ENCODE results near the gene DHX8. TPM values are rescaled to one million over a fixed set of nuclear protein-coding genes. Genes with fewer than 3 reads are reported as not detected.

DHX8 gene
- total and polyA plus RNA-seq, 2 donors, result 30.6 to 37.4 TPM

GRCh38 chr17:43550754-43551153 lies 67.0 kb downstream of the DHX8 start:
- 89% methylated on average over 4 of the region's 4 CpGs for WGBS
- Histone ChIP-seq H3K27ac (ENCODE audit: low read depth) (no peak overlapping the region), H3K4me3 (ENCODE audit: low read depth, low read length) (no peak overlapping the region), H3K4me1 (ENCODE audit: insufficient read depth) (peaks cover 4% of the 10 kb centered on the region), H3K36me3 (ENCODE audit: insufficient read depth) (no peaks in the 10 kb centered on the region)
- DNase-seq (ENCODE audit: extremely low spot score), result no peak

- WGBS, result 46% methylated on average over 8 of the region's 8 CpGs
- DNase-seq (ENCODE audit: extremely low spot score), result no peak
- Histone ChIP-seq H3K4me3 (ENCODE audit: low read depth, low read length) (no peak overlapping the region), H3K27ac (ENCODE audit: low read depth) (no peak overlapping the region), H3K4me1 (ENCODE audit: insufficient read depth) (no peaks in the 10 kb centered on the region), H3K36me3 (ENCODE audit: insufficient read depth) (no peaks in the 10 kb centered on the region)
Measured at GRCh38 chr17:43552229-43552837, 68.6 kb downstream of the DHX8 start.

GRCh38 chr17:43553573-43553972 lies 69.8 kb downstream of the DHX8 start:
- no peak for DNase-seq (ENCODE audit: extremely low spot score)
- no peak overlapping the region for H3K4me3 ChIP-seq (ENCODE audit: low read depth, low read length)
- WGBS, result 37% methylated on average over 2 of the region's 2 CpGs
- H3K27ac ChIP-seq (ENCODE audit: low read depth), result no peak overlapping the region
- no peaks in the 10 kb centered on the region for H3K36me3 ChIP-seq (ENCODE audit: insufficient read depth)
- no peaks in the 10 kb centered on the region for H3K4me1 ChIP-seq (ENCODE audit: insufficient read depth)

DNA sequence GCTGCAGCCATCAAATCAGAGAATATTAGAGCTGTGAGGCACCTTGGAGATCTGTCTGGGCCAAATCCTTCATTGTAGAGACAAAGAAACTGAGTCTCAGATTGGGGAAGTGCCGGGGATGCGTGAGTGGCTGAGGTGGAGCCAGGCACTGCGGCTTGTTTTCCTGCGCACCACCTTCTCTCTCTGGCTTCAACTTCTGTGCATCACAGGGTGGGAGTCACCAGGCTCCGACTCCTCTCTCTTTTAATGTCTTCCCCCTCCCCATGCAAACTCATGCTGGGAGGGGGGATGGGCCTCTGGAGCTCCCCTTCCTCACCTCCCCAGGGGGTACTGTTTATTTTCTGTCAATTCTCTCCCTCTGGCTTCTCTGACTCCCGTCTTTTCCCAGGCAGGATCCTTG lies 71.1 kb downstream of the DHX8 start:
- WGBS, result 69% methylated on average over 6 of the region's 6 CpGs
- DNase-seq (ENCODE audit: extremely low spot score), result no peak
- no peak overlapping the region for H3K4me3 ChIP-seq (ENCODE audit: low read depth, low read length)
- H3K27ac ChIP-seq (ENCODE audit: low read depth), result no peak overlapping the region
- no peaks in the 10 kb centered on the region for H3K4me1 ChIP-seq (ENCODE audit: insufficient read depth)
- no peaks in the 10 kb centered on the region for H3K36me3 ChIP-seq (ENCODE audit: insufficient read depth)

DNA sequence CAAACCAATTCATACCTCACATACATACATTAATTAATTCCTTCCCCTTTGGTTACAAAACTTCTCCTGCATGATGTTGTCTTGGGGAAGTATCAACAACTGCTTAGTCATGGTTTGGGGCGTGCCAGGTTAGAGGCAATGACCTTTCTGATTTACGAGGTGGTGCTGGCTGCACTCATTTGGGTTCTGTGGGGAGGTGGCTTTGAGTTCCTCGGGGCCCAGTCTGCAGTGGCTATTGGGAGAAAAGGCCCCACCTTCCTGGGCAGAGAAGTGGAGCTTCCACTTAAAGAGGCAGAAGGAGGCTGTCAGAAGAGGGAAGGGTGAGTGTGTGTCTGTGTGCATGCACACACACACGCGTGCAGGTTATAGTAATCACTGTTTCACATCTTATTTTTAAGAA lies 72.5 kb downstream of the DHX8 start:
- 44% methylated on average over 5 of the region's 5 CpGs for WGBS
- no peaks in the 10 kb centered on the region for H3K36me3 ChIP-seq (ENCODE audit: insufficient read depth)

GRCh38 chr17:43558805-43559160 lies 75.0 kb downstream of the DHX8 start:
- Histone ChIP-seq H3K4me1 (ENCODE audit: insufficient read depth) (no peaks in the 10 kb centered on the region), H3K4me3 (ENCODE audit: low read depth, low read length) (no peak overlapping the region), H3K27ac (ENCODE audit: low read depth) (no peak overlapping the region), H3K36me3 (ENCODE audit: insufficient read depth) (no peaks in the 10 kb centered on the region)
- DNase-seq (ENCODE audit: extremely low spot score), result no peak
- 92% methylated on average over 5 of the region's 5 CpGs for WGBS

More for the DNA sequence above, 72.5 kb downstream of the DHX8 start:
- H3K27ac ChIP-seq (ENCODE audit: low read depth), result no peak overlapping the region
- H3K4me3 ChIP-seq (ENCODE audit: low read depth, low read length), result no peak overlapping the region
- H3K4me1 ChIP-seq (ENCODE audit: insufficient read depth), result no peaks in the 10 kb centered on the region
- no peak for DNase-seq (ENCODE audit: extremely low spot score)

DNA sequence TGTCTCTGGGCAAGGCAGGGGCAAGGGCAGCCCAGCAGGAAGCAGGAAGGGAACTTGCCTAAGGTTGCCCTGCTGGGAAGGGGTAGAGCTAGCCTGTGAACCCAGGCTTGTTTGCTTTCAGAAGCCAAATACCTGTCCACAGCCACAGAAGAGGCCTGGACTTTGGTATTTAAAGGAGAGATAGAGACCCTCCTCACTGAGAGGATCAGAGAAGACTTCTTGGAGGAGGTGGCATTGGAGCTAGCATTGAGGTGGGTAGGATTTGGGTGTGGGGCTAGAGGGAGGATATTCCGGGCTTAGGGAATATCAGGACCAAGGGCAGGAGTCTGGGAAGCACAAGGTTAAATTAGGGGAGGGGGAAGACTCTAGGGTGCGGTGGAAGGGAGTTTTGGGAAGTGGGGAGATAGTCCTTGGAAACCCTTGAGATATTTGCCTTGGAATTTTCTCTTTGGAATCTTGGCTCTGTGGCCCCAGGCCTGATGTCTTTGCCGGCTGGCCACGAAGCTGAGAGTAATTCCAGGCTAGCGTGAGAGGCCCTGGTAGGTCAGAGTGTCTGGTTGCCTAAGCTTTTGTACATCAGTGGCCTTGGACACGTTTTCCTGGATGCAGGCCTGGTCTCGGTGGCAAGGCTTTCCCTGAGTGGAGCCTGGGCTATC lies 75.5 kb downstream of the DHX8 start:
- no peak overlapping the region for H3K4me3 ChIP-seq (ENCODE audit: low read depth, low read length)

DNA sequence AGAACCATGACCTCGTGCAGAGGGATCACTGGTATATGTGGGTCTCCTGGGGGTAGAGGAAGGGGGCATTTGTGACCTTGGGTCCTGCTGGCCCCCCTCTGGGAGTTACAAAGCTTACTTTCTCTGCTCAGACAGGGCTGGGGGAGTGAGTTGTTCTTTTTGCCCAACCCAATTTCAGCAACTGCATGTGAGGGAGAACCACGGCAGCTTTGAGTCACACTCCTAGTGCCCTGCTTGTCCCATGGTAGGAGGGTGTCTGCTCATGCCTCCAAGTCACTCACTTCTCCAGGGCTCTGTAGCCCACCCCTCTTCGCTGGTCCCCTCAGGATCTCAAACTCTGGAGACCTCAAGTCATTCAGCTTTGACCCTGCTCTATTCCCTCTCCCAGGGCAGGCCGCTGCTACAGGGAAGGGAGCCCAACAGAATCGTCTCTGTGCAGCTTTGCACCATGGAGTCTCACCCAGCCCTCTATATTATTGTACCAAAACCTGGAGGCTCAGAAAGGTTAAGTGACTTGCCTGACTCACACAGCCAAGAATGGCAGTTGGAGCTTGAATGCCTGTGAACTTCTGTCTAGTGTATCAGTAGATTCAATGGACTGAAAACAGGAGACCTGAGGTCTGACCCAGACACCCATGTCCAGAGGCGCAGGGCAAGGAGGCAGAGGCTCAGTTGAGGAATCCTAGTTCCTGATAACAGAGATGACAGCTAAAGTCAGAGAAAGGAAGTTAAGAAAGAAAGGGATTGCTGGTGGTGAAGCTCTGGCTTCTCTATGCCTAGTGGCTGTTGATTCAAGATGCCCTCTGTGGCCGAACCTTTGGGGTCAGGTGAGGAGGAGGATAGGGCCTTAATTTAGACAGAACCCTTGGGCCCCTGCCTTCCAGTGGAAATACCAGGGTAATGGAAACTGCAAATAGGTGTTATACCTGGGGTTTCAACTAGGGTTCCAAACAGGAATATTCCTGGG lies 77.0 kb downstream of the DHX8 start:
- no peaks in the 10 kb centered on the region for H3K36me3 ChIP-seq (ENCODE audit: insufficient read depth)
- 90% methylated on average over 7 of the region's 7 CpGs for WGBS

More for the DNA sequence above, 75.5 kb downstream of the DHX8 start:
- no peaks in the 10 kb centered on the region for H3K36me3 ChIP-seq (ENCODE audit: insufficient read depth)
- H3K4me1 ChIP-seq (ENCODE audit: insufficient read depth), result no peaks in the 10 kb centered on the region
- no peak for DNase-seq (ENCODE audit: extremely low spot score)
- no peak overlapping the region for H3K27ac ChIP-seq (ENCODE audit: low read depth)
- WGBS, result 82% methylated on average over 7 of the region's 7 CpGs

DNA sequence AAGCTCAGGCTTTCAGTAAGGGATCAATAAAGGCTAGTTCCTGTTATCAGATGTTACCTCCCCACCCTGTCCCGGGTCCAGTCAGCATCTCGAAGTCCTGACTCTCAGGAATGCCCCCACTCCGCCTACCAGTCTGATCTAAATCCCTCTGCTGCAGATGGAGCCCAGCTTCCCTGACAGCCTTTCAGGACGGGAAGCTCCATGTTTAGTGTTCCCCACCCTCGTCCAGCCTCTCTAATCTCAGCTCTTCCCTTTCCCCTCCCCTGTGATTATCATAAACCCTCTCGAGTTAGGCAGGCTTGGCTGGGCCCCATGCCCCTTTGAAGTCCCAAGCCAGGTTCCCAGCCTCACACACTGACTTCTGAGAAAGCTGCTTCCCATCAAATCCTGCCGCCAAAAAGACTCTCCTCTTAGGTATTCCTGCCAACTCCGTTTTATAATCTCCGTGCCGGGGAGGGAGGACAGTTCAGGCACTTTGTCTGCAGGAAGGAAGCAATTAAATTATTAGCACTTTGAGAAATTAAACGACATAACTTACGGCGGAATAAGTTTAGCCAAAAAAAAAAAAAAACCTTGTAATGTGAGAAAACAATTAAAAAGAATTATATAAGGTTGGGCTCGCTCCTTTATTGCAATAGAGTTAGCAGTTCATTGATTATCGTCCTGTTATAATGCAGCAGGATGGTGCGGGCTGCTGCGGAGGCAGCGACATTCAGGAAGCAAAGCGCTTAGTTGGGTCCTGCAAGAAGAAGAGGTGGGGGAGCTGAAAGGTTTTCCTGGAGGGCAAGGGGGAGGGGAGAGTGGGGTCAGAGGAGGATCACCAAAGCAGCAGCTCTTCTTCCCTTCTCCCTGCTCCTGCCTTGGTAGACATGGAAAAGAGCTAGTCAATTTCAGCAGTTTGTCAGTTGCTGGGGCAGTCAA lies 79.2 kb downstream of the DHX8 start:
- no peaks in the 10 kb centered on the region for H3K4me1 ChIP-seq (ENCODE audit: insufficient read depth)
- no peak for DNase-seq (ENCODE audit: extremely low spot score)
- no peak overlapping the region for H3K27ac ChIP-seq (ENCODE audit: low read depth)
- no peaks in the 10 kb centered on the region for H3K36me3 ChIP-seq (ENCODE audit: insufficient read depth)
- no peak overlapping the region for H3K4me3 ChIP-seq (ENCODE audit: low read depth, low read length)
- 8% methylated on average over 19 of the region's 19 CpGs for WGBS

More for the DNA sequence above, 77.0 kb downstream of the DHX8 start:
- no peak for DNase-seq (ENCODE audit: extremely low spot score)
- H3K27ac ChIP-seq (ENCODE audit: low read depth), result no peak overlapping the region
- no peak overlapping the region for H3K4me3 ChIP-seq (ENCODE audit: low read depth, low read length)
- no peaks in the 10 kb centered on the region for H3K4me1 ChIP-seq (ENCODE audit: insufficient read depth)

DNA sequence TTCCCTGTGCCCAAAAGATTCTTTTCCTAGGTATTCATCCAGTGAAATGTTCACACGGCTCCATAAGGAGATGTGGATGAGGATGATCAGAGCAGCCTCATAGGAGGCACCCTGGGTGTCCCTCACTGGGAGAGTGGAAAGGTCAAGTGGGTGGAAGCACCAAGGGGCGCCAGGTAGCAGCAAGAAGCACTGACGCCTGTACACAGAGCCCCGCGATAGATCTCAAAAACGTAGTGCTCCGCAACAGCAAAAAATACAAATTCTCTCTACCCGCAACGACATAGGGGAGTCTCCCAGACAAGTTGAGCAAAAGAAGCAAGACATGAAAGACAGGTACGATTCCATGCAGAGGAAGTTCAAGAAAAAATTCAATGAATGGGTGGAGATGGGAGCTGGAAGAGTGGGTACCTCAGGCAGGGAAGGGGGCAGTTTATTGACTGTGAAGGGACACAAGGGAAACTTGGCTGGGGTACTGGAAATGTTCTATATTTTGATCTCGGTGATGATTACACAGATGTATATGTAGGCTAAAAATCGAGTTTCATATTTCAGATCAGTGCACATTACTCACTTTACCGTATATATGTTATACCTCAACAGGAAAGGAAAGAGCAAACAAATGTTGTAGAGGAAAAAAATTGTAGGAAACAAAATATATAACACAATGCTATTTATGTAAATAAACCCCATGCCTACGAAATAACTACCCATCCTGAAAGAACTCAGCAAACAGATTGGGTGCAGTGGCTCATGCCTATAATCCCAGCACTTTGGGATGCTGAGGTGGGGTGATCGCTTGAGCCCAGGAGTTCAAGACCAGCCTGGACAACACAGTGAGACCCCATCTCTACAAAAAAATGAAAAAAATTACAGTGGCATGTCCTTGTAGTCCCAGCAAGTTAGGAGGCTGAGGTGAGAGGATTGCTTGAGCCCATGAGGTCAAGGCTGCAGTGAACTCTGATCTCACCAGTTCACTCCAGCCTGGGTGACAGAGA lies 80.1 kb downstream of the DHX8 start:
- H3K4me3 ChIP-seq (ENCODE audit: low read depth, low read length), result no peak overlapping the region
- 66% methylated on average over 15 of the region's 15 CpGs for WGBS
- no peaks in the 10 kb centered on the region for H3K4me1 ChIP-seq (ENCODE audit: insufficient read depth)
- no peaks in the 10 kb centered on the region for H3K36me3 ChIP-seq (ENCODE audit: insufficient read depth)
- DNase-seq (ENCODE audit: extremely low spot score), result no peak
- no peak overlapping the region for H3K27ac ChIP-seq (ENCODE audit: low read depth)

DNA sequence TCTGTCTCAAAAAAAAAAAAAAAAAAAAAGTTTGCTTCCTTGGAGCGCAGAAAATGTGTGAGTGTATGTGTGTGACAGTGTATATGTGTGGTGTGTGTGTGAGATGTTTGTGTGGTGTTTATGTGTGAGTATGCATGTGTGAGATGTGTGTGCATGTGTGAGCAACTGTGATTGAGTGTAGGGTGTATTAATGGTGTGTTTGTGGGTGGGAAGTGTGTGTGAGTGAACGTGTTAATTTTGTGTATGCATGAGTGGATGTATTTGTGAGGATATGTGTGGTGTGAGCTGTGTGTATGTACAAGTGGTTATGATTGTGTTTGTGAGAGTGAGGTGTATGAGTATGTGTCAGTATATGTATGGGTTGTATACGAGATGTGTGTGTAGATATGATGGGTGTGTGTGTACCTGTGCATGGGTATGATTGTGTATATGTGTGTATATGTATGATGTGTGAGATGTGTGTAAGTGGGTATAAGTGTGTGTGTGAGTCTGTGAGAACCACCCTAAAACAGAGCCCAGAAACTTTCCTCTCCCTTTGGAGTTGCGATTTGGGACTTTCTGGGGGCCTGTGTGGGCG lies 84.8 kb downstream of the DHX8 start:
- Histone ChIP-seq H3K27ac (ENCODE audit: low read depth) (no peak overlapping the region), H3K4me1 (ENCODE audit: insufficient read depth) (no peaks in the 10 kb centered on the region), H3K36me3 (ENCODE audit: insufficient read depth) (no peaks in the 10 kb centered on the region), H3K4me3 (ENCODE audit: low read depth, low read length) (no peak overlapping the region)
- WGBS, result 81% methylated on average over 5 of the region's 5 CpGs
- DNase-seq (ENCODE audit: extremely low spot score), result no peak

DNA sequence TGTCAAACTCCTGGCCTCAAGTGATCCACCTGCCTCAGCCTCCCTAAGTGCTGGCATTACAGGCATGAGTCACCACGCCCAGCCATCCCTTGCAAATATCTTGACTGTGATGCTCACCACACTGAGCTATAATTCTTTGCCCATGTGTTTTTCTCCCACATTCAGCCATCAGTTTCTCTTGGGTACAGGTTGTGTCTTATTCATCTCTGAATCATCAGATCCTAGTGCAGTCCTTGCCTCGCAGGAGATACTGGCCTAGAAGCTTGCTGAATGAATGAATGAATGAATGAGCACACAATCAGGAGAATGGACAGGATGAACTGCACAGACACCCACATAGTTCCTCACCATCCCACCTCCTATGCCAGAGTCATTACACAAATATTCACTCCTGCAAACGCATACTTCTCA lies 86.7 kb downstream of the DHX8 start:
- H3K27ac ChIP-seq (ENCODE audit: low read depth), result no peak overlapping the region
- no peaks in the 10 kb centered on the region for H3K4me1 ChIP-seq (ENCODE audit: insufficient read depth)
- H3K36me3 ChIP-seq (ENCODE audit: insufficient read depth), result no peaks in the 10 kb centered on the region
- no peak overlapping the region for H3K4me3 ChIP-seq (ENCODE audit: low read depth, low read length)
- WGBS, result 93% methylated on average over 3 of the region's 3 CpGs
- DNase-seq (ENCODE audit: extremely low spot score), result no peak

Data from urinary bladder (tissue), 4 donors.